Measurements from ENCODE around the gene PEX7. TPM values are rescaled to one million over a fixed set of nuclear protein-coding genes. Genes with fewer than 3 reads are reported as not detected.
"Not testable (repeated sequence)": the region's sequence is repeated elsewhere in the genome, so short reads cannot be mapped to it uniquely, and the experiment has no call there.

The PEX7 gene
- total RNA-seq, 1 experiment from 2014 or later: 15.7 TPM

GRCh38 chr6:136790411-136791295, 31.7 kb upstream of the PEX7 start:
- DNase-seq (ENCODE audit: low read depth): no peak

DNA sequence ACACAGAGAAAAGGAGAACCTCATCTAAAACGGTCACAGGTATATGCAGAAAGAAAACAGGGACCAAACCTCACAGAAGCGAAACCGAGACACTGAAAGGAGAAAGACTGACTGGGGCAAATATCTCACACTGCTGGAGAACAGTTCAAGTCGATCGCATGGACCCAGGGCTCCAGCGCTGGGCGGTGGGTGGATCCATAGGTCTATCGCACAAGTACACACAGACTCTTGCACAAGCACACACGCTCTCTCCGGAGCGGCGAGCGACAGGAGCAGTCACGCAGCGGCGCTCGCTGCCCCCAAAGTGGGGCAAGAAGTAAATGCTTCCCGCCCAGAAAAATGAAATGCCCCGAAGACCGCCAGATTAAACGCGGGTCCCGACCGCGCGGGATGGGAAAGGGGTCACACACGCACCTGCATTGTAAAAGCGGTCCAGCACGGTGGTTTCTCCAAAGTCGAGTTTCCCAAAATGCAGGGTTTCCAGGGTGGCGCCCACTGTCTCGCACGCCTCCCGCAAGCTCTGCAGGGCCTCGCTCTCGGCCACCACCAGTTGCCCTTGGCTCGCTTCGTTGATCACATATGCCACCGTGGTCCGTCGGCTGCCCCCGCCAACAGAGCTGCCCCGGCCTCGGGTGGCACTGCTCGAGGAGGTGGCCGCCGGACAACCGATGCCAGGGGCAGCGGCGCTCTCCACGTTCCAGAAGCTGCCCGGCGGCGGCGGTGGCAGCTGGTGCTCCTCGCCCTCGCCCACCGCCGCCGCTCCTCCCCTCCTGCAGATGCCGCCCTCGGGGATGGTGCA, 30.9 kb upstream of the PEX7 start:
- DNase-seq (ENCODE audit: low read depth): peak; percentile 62

- DNase-seq (ENCODE audit: low read depth): no peak
These were observed 30.3 kb upstream of the PEX7 start for GRCh38 chr6:136792095-136792409.

DNA sequence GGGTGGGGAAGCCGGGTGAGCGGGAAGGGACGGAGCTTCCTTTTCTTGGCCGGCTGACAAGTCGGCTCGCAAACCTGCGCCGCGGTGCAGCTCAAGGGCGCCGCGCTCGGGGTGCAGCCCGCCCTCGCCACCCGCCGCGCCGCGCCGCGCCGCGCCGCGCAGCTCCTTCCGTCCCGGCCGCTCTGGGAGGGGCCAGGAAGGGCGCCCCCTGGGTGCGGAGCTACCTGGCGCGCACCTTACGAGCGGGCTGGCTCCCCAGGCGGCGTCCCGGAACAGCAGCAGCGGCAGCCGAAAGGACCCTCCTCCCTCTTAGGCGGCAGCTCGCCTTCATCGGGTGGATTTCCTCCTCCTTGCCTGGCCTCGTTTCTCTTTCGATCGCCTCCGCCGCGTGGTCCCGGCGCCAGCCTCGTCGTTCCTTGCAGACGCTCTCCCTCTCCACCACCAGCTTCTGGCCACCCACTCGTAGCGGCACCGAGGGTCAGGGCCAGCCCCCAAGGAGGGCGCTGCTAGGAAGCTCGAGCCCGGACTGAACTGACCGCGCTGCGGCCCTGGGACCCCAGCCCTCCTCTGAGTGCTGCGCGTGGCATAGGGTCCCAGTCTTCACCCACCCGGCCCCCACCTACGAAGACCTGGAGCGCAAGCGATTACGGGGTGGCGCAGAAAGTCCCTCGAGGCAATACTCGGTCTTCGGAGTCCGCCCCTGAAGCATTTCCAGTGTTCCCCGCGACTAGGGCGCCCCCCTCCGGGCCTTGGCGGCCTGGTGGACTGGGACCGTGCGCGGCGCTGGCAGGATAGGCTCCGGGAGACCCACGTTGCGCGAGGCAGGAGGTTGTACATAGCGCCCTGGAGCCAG, 29.8 kb upstream of the PEX7 start, which contains the start of gene MAP3K5:
Gene MAP3K5 (minus strand): TSS at position 68 of the 853 bp plus-strand sequence. CDS start 320 bp downstream, outside the sequence.
- DNase-seq (ENCODE audit: low read depth): peak; percentile 88

- no peak for DNase-seq (ENCODE audit: low read depth)
These were observed 29.0 kb upstream of the PEX7 start for GRCh38 chr6:136793363-136793762.

DNA sequence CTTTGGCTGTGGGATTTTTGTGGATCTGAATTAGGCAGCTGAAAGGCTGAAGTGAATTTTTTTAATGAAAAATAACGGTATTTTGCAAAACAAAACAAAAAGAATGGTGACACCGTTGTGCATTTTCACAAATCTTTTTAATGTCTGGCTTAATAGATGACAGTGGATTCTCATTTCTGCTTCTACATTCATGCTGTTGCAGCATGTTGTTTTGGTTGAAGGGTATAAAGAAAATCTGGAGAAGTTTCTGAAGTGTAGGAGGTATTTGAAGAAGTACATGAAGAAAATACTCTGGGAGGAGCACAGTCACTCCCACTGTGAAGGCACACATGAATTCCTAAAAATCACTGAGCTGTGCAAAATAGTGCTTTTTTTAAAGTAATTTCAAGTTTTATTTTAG, 27.0 kb upstream of the PEX7 start:
- DNase-seq (ENCODE audit: low read depth): no peak

DNA sequence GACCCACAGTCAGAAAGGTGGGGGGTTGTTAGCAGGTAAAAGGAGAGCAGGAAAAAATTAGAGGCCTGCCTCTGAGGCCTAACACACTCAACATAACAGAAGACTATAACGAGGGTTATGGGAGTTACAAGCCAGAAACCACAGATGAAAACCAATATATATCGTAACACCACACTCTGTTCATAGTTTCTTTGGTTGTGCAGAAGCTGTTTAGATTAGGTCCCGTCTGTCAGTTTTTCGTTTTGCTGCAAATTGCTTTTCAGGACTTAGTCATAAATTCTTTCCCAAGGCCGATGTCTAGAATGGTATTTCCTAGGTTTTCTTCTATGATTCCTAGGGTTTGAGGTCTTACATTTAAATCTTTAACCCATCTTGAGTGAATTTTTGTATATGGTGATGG, 26.4 kb upstream of the PEX7 start:
- DNase-seq (ENCODE audit: low read depth): no peak

DNA sequence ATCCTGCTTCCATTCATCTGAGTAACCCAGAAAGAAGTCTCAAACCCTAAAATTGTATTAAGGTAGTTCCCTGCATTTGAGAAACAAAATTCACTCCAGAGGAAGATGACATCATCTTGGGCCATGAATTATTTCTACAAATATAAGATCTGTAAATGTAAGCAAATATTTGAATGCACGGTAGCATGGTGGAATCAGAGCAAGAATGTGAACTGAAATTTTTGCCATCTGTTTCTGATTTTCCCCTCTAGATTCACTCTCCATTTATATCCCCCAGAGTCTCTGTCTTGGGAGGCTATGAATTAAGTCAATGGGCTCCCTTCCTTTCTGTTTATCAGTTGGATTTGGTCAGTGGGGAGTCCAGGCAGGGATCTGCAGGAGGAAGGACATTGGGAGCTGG, 24.3 kb upstream of the PEX7 start:
- no peak for DNase-seq (ENCODE audit: low read depth)

- no peak for DNase-seq (ENCODE audit: low read depth)
These were observed 20.8 kb upstream of the PEX7 start for GRCh38 chr6:136801581-136801980.

DNA sequence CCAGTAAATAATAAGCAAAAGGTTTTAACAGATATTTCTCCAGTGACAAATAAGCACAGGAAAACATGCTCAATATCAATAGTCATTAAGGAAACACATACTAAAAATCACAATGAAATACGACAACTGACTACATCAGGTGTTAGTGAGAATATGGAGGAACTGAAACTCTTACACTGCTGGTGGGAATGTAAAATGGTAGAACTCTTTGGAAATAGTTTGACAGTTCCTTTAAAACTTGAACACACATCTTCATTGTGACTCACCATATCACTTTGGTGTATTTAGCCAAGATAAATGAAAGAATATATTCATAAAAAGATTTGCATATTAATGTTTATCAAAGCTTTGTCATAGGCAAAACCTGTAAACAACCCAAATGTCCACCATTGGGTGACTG, 18.8 kb upstream of the PEX7 start:
- DNase-seq (ENCODE audit: low read depth): no peak

DNA sequence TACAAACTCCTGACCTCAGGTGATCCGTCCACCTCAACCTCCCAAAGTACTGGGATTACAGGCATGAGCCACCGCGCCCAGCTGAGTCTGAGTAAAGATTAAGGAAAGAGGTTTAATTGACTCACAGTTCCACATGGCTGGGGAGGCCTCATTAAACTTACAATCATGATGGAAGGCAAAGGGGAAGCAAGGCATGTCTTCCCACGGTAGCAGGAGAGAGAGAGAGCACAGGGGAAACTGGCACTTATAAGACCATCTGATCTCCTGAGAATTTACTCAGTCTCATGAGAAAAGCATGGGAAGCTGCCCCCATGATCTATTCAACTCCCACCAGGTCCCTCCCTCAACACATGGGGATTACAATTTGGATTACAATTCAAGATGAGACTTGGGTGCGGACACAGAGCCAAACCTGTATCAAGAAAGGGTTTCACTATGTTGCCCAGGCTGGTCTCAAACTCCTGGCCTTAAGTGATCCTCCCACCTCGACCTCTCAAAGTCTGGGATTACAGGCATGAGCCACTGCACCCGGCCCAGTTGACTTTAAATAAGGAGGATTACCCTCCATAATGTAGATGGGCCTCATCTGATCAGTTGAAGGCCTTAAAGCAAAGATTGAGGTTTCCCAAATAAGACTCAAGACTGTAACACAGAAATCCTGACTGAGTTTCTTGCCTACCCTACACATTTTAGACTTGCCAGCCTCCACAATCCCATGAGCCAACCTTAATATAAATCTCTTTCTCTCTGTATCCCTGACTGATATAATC, 13.1 kb upstream of the PEX7 start:
- no peak for DNase-seq (ENCODE audit: low read depth)

DNA sequence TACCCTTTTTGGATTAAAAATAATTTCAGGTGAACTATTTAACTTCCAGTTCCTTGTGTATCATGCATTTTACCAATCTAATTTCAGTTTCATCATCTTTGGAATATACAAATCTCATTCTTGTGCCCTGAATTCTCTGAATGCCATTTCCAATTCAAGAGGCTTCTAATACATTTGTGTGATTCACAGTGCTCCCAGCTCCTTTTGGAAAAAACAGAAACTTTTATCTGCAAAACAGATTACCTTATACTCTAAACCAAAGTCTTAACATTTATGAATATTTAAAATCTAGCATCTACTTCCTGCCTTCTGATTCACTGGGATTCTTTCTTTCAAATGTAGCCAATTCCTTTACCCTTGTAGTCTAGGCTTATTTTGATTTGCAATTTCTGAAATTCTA, 11.1 kb upstream of the PEX7 start:
- DNase-seq (ENCODE audit: low read depth): no peak

DNA sequence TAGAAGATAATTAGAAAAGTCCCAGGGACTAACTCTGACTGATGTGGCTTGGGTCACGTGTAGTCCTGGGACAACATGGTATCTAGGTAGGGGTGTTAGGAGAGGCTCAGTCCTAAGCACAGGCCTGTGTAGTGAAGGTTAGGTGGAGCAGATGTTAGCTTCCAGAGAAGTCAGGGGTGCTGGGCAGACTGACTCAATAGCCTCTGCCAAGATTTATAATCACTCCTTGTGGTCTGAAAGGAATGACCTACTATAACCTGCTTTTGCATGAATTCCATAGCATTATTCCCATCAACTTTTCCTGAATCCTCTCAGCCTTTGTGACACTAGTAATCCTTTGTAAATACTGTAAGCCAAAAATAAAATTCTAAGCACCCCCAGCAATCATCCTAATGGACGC, 10.2 kb upstream of the PEX7 start:
- peak; percentile 29 for DNase-seq (ENCODE audit: low read depth)

- not testable (repeated sequence) for DNase-seq (ENCODE audit: low read depth)
These were observed 6.8 kb upstream of the PEX7 start for GRCh38 chr6:136815608-136816007.

GRCh38 chr6:136816656-136817055, 5.7 kb upstream of the PEX7 start:
- DNase-seq (ENCODE audit: low read depth): no peak

- no peak for DNase-seq (ENCODE audit: low read depth)
These were observed 1.8 kb upstream of the PEX7 start for GRCh38 chr6:136820561-136820960.

DNA sequence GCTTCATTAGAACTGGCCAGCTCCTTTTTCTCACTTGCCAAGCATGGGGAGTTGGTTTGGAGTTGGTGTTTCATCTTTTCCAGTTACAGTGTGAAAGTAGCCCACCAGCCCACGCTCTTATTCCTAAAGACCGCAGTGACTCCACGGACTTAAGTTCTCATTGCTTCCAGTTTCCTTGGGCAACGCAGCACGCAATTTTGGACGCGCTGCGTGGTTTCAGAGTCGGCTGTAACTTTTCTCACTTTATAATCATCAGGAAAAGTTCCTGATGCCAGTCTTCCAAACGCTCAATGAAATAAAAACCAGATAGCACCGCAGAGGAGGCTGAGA, 381 bp upstream of the PEX7 start:
- peak; percentile 44 for DNase-seq (ENCODE audit: low read depth)

GRCh38 chr6:136823128-136823660, 802 bp downstream of the PEX7 start:
- no peak for DNase-seq (ENCODE audit: low read depth)

GRCh38 chr6:136826216-136826615, 3.8 kb downstream of the PEX7 start:
- DNase-seq (ENCODE audit: low read depth): no peak

GRCh38 chr6:136831873-136832562, 9.6 kb downstream of the PEX7 start:
- no peak for DNase-seq (ENCODE audit: low read depth)
